Fibroblast of lung (primary cell): ENCODE results near the gene VWF. TPM values are rescaled to one million over a fixed set of nuclear protein-coding genes. Genes with fewer than 3 reads are reported as not detected.

Source experiments
- DNase-seq, 2 donors: peaks; one replicate each; pipeline versions ENCODE4 v3.0.0 to v3.0.0-alpha.2; 2010; ENCODE audit warnings: low read depth in 2 of 2
- H2AFZ ChIP-seq: 2 replicates; pipeline ENCODE4 v1.5.1; 2012; ENCODE audit warnings: low read length, control low read depth, inconsistent platforms
- H3K27ac ChIP-seq: 2 replicates; pipeline ENCODE4 v1.5.1; 2011; ENCODE audit warnings: low read length, control low read depth; ENCODE audit not compliant: insufficient read depth
- H3K27me3 ChIP-seq: 2 replicates; pipeline ENCODE4 v1.5.1; 2011; ENCODE audit warnings: mild to moderate bottlenecking, low read length; ENCODE audit not compliant: control insufficient read depth, insufficient read depth
- H3K36me3 ChIP-seq: 2 replicates; pipeline ENCODE4 v1.5.1; 2011; ENCODE audit warnings: low read length; ENCODE audit not compliant: control insufficient read depth, insufficient read depth
- H3K4me1 ChIP-seq: 2 replicates; pipeline ENCODE4 v1.5.1; 2011; ENCODE audit warnings: low read length; ENCODE audit not compliant: control insufficient read depth, insufficient read depth; ENCODE audit errors: extremely low read depth
- H3K4me2 ChIP-seq: 2 replicates; pipeline ENCODE4 v1.5.1; 2011; ENCODE audit warnings: low read length, control low read depth; ENCODE audit not compliant: insufficient read depth; ENCODE audit errors: extremely low read depth
- H3K4me3 ChIP-seq, 4 experiments: fragments of 200-600 bp in 1 of 4; sonication (generic) in 1 of 4; replicated peaks in 1 of 4; 2 replicates each; pipeline ENCODE4 v1.5.1; 2011 to 2016; ENCODE audit warnings: low read length in 4 of 4, low read depth in 3 of 4, mild to moderate bottlenecking in 3 of 4, control low read depth in 2 of 4, inconsistent platforms in 1 of 4, mixed read lengths in 1 of 4; ENCODE audit not compliant: insufficient read depth in 1 of 4; ENCODE audit errors: control extremely low read depth in 1 of 4
- H3K79me2 ChIP-seq: 2 replicates; pipeline ENCODE4 v1.5.1; 2012; ENCODE audit warnings: mild to moderate bottlenecking, low read length, inconsistent platforms; ENCODE audit not compliant: control insufficient read depth, insufficient read depth
- H3K9ac ChIP-seq: 2 replicates; pipeline ENCODE4 v1.5.1; 2011; ENCODE audit warnings: mild to moderate bottlenecking, low read length, control low read depth; ENCODE audit not compliant: insufficient read depth
- H3K9me3 ChIP-seq: 2 replicates; pipeline ENCODE4 v1.5.1; 2012; ENCODE audit warnings: low read depth, low read length; ENCODE audit not compliant: control insufficient read depth, insufficient read depth
- H4K20me1 ChIP-seq: 2 replicates; pipeline ENCODE4 v1.5.1; 2011; ENCODE audit warnings: low read length; ENCODE audit not compliant: control insufficient read depth, insufficient read depth; ENCODE audit errors: extremely low read depth
- EZH2 ChIP-seq: IDR thresholded peaks from 2 replicates; pipeline ENCODE4 v1.5.1; 2012; ENCODE audit warnings: low read length, control low read depth, mild to moderate bottlenecking; ENCODE audit errors: missing control alignments
- polyA minus RNA-seq: library from RNA; depleted of rRNA, polyadenylated mRNA; stranded (reverse); fragments of >200 nt; gene quantifications from 2 replicates; pipeline ENCODE4 v1.2.3, GENCODE V29; 2011; ENCODE audit warnings: low replicate concordance
- polyA plus RNA-seq, 2 donors: library from polyadenylated mRNA; depleted of rRNA in 1 of 2; stranded (reverse) in 1 of 2; unstranded in 1 of 2; fragments of >200 nt; gene quantifications; 2 replicates each; pipeline ENCODE4 v1.2.1, GENCODE V29; 2011 to 2012; ENCODE audit warnings: missing spikeins in 1 of 2
- total RNA-seq: library from RNA; depleted of rRNA; stranded (reverse); fragments of >200 nt; gene quantifications from 2 replicates; pipeline ENCODE4 v1.2.1, GENCODE V29; 2014
- TF ChIP-seq, protein P1 (sequence below), 2 donors: IDR thresholded peaks in 1 of 2; conservative IDR thresholded peaks in 1 of 2; 1 replicate in 1 of 2; 2 replicates in 1 of 2; pipeline ENCODE4 v1.5.1; 2011 to 2012; ENCODE audit warnings: low read length in 2 of 2, control low read depth in 1 of 2, inconsistent platforms in 1 of 2, low read depth in 1 of 2, mild to moderate bottlenecking in 1 of 2

Gene VWF
- total RNA-seq, result 0.26 and 1.7 TPM in 2 replicates
- polyA plus RNA-seq, result 0.15 and 0.21 TPM in 2 replicates
- 0.19 and 0.43 TPM in 2 replicates for polyA plus RNA-seq (2012)
- polyA minus RNA-seq, result 1.2 and 2.6 TPM in 2 replicates

DNA sequence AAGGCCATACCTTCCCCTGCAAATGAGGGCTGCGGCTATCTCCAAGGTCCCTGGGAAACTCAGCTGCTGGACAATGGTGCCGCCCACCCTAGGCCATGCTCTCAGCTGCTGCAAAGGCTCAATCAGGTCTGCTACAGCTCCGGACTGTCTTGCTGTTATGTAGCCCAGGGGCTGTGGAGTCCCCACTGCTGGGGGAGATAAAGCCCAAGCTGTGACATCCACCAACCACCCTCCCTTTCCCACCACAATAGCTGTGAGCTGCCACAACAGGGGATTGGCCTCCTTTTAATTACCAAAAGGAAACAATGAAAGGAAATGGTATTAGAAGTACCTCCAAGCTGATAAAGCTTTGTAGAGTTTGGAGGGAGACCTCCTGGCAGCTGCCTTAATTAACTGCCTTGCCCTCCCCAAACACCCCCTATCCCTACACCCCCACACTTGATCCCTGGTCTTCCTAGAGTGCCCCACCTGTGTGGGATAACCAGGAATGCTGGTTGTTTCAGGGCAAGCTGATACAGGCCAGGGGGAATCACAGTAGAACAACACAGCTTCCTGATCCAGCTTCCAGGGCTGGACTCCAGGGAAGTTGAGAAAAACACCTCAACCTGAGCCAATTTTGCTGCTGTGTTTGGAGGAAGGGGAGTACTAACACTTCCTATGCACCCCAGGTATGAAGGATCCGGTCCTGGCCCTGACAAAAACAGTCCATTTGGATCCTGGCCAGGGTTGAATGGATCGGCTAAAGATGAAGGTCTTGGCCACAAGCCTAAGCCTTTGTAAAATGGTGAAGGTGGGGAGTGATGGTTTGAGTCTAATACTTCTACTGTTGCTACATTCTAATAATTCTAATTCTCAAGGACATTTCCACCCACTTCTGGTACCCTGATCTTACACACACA, at the start of gene VWF:
TSS of gene VWF (minus strand) at position 260 of the 899 bp plus-strand sequence. CDS start 1,474 bp downstream, outside the sequence.
- no peaks in the 10 kb centered on the region for H3K9me3 ChIP-seq
- no peak for TF ChIP-seq EZH2
- TF ChIP-seq, protein P1, sequence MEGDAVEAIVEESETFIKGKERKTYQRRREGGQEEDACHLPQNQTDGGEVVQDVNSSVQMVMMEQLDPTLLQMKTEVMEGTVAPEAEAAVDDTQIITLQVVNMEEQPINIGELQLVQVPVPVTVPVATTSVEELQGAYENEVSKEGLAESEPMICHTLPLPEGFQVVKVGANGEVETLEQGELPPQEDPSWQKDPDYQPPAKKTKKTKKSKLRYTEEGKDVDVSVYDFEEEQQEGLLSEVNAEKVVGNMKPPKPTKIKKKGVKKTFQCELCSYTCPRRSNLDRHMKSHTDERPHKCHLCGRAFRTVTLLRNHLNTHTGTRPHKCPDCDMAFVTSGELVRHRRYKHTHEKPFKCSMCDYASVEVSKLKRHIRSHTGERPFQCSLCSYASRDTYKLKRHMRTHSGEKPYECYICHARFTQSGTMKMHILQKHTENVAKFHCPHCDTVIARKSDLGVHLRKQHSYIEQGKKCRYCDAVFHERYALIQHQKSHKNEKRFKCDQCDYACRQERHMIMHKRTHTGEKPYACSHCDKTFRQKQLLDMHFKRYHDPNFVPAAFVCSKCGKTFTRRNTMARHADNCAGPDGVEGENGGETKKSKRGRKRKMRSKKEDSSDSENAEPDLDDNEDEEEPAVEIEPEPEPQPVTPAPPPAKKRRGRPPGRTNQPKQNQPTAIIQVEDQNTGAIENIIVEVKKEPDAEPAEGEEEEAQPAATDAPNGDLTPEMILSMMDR (conservative IDR thresholded peaks at IDR 0.05 in 1 of 2, IDR thresholded peaks at IDR 0.05 in 1 of 2; ENCODE audit: low read depth in 1 of 2, low read length in 2 of 2), result no peak
- no peak within 1 kb of the TSS for H3K4me3 ChIP-seq
- no peak within 1 kb of the TSS for H3K9ac ChIP-seq
- H3K27me3 ChIP-seq, result peaks cover 10% of the 10 kb centered on the region
- DNase-seq, result no peak
- no peak within 1 kb of the TSS for H3K27ac ChIP-seq
- H3K36me3 ChIP-seq, result no peaks in the 10 kb centered on the region
- no peaks in the 10 kb centered on the region for H3K4me1 ChIP-seq
- H4K20me1 ChIP-seq, result no peaks in the 10 kb centered on the region
- H2AFZ ChIP-seq, result no peak within 1 kb of the TSS
- no peaks in the 10 kb centered on the region for H3K79me2 ChIP-seq
- H3K4me2 ChIP-seq, result no peak within 1 kb of the TSS

DNA sequence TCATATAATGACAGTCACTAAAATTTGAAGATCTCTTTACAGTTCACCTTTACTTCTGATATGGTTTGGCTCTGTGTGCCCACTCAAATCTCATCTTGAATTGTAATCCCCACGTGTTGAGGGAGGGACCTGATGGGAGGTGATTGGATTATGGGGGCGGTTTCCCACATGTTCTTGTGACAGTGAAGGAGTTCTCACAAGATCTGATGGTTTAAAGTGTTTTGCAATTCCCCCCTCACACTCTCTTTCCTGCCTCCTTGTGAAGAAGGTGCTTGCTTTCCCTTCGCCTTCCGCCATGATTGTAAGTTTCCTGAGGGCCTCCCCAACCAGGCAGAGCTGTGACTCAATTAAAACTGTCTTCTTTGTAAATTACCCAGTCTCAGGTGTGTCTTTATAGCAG, 48.4 kb upstream of the VWF start:
- Histone ChIP-seq H3K9ac (no peak overlapping the region), H3K9me3 (no peaks in the 10 kb centered on the region)

DNA sequence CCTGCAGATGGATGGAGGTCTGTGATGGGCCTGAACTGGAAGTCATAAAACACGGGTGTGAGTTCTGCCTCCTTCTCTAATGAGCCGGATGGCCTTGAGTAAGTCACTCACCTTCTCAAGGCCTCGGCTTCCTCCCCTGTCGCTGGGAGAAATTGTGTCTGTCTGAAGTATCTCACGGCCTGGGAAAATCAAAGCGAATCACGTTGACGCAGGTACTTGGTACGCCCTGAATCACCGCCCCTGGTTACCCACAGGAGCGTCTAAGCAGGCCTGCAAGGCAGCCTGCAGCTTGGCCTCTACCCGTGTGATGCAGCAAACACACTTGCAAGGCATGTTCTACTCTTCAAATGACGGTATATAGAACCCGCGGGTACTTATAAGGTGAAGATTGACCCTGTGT, 47.6 kb upstream of the VWF start:
- no peak overlapping the region for H3K4me3 ChIP-seq
- no peak overlapping the region for H3K27ac ChIP-seq
- no peaks in the 10 kb centered on the region for H4K20me1 ChIP-seq
- H3K36me3 ChIP-seq, result no peaks in the 10 kb centered on the region
- no peaks in the 10 kb centered on the region for H3K79me2 ChIP-seq
- no peak overlapping the region for H3K4me2 ChIP-seq
- no peak overlapping the region for H2AFZ ChIP-seq
- no peak for DNase-seq
- no peak overlapping the region for H3K9ac ChIP-seq
- TF ChIP-seq, protein P1 (conservative IDR thresholded peaks at IDR 0.05 in 1 of 2, IDR thresholded peaks at IDR 0.05 in 1 of 2; ENCODE audit: low read depth in 1 of 2, low read length in 2 of 2), result no peak
- TF ChIP-seq EZH2, result no peak
- H3K9me3 ChIP-seq, result no peaks in the 10 kb centered on the region
- peaks cover 10% of the 10 kb centered on the region for H3K4me1 ChIP-seq
- no peaks in the 10 kb centered on the region for H3K27me3 ChIP-seq

More for the DNA sequence above, 48.4 kb upstream of the VWF start:
- H3K4me1 ChIP-seq, result peaks cover 4% of the 10 kb centered on the region
- no peak overlapping the region for H2AFZ ChIP-seq
- no peak overlapping the region for H3K4me3 ChIP-seq
- H3K4me2 ChIP-seq, result no peak overlapping the region
- no peak for DNase-seq
- H4K20me1 ChIP-seq, result no peaks in the 10 kb centered on the region
- TF ChIP-seq EZH2, result no peak
- TF ChIP-seq, protein P1 (conservative IDR thresholded peaks at IDR 0.05 in 1 of 2, IDR thresholded peaks at IDR 0.05 in 1 of 2; ENCODE audit: low read depth in 1 of 2, low read length in 2 of 2), result no peak
- H3K27me3 ChIP-seq, result no peaks in the 10 kb centered on the region
- no peak overlapping the region for H3K27ac ChIP-seq
- no peaks in the 10 kb centered on the region for H3K79me2 ChIP-seq
- H3K36me3 ChIP-seq, result no peaks in the 10 kb centered on the region
